D341Med (cell line): ENCODE measurements around the gene MPV17L.
"Not testable (repeated sequence)": the region's sequence is repeated elsewhere in the genome, so short reads cannot be mapped to it uniquely, and the experiment has no call there.

Experiments
- DNase-seq: peaks from one replicate; pipeline ENCODE4 v3.0.0; 2012; ENCODE audit warnings: low spot score

The MPV17L gene

GRCh38 chr16:15409476-15409875 is 13.9 kb downstream of the MPV17L start:
- not testable (repeated sequence) for DNase-seq

GRCh38 chr16:15415511-15415985 is 20.0 kb downstream of the MPV17L start:
- DNase-seq, result no peak

- no peak for DNase-seq
These were observed 21.6 kb downstream of the MPV17L start for GRCh38 chr16:15417197-15417596.

DNA sequence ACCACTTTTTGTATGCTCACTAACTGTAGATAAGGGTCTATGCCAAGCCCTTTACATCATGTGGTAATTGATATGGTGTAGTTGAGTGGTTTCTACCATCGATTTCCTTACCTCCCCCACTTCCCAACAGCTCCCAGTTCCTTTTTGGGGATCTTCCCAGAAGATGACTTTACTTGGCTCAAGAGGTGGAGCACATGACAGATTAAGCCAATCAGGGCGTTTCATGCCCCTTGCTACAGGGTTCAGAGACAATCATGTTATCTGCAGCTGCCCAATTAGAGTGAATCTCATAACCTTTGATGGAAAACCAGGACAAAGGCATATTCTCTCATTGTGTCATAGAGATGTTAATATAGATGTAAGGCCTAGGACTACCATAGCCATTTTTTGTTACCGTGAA is 22.7 kb downstream of the MPV17L start:
- DNase-seq, result no peak

GRCh38 chr16:15421696-15422095 is 26.1 kb downstream of the MPV17L start:
- not testable (repeated sequence) for DNase-seq

DNA sequence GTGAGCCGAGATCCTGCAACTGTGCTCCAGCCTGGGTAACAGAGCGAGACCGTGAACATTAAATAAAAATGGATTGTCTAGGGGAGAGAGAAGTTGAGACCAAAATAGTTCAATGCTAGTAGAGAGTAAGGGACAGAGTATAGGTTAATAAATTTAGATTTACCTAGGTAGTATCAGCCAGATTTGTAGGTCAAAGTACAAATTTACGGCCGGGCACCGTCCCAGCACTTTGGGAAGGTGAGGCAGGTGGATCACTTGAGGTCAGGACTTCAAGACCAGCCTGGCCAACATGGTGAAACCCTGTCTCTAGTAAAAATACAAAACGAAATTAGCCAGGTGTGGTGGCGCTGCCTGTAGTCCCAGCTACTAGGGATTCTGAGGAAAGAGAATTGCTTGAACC is 26.7 kb downstream of the MPV17L start:
- no peak for DNase-seq

- no peak for DNase-seq
These were observed 30.3 kb downstream of the MPV17L start for GRCh38 chr16:15425861-15426260.

DNA sequence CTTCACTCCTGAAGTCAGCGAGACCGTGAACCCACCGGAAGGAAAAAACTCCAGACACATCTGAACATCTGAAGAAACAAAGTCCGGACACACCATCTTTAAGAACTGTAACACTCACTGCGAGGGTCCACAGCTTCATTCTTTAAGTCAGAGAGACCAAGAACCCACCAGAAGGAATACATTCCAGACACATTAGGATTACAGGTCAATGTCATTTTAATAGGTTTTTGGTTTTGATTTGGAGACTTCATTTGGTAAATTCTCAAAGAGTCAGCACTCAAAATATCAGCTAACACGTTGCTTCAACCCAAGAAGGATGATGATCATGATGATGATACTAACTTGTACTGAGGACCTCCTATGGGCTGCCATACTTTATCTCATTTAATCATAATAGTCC is 31.2 kb downstream of the MPV17L start:
- no peak for DNase-seq

GRCh38 chr16:15427648-15428239 is 32.2 kb downstream of the MPV17L start:
- peak; percentile 88 for DNase-seq

DNA sequence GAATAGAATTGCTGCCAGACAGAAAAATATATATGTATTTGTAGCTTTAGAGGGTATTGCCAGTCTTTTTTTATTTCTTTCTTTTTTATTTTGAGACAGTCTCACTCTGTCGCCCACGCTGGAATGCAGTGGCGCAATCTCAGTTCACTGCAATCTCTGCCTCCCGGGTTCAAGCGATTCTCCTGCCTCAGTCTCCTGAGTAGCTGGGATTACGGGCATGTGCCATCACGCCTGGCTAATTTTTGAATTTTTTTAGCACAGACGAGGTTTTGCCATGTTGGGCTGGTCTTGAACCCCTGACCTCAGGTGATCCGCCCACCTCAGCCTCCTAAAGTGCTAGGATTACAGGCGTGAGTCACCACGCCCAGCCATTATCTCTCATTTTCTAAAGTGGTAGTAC is 35.3 kb downstream of the MPV17L start:
- not testable (repeated sequence) for DNase-seq

DNA sequence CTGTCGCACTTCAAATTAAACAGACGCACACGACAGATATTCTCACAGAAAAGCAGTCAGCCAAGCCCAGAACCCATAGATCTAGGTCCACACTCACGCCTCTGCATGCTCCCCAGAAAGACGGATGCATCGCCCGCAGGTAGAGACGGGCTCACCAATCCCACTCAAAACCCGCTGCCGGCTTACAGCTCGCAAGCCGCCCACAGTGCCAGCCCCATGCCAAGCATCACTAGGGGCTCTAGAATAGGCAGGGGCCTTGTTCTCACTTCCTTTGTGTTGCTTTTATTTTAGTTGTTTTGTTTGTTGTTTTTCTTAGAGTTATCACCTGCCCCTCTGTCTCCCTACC is 38.5 kb downstream of the MPV17L start:
- no peak for DNase-seq

GRCh38 chr16:15434425-15435215 is 39.1 kb downstream of the MPV17L start, which contains the start of gene BMERB1:
Gene BMERB1, plus strand, starts transcription at chr16:15434588. Its CDS starts 66 bp downstream, at chr16:15434654.
- peak; percentile 90 for DNase-seq

GRCh38 chr16:15435216-15435864 is 39.8 kb downstream of the MPV17L start:
- DNase-seq, result peak; percentile 29

DNA sequence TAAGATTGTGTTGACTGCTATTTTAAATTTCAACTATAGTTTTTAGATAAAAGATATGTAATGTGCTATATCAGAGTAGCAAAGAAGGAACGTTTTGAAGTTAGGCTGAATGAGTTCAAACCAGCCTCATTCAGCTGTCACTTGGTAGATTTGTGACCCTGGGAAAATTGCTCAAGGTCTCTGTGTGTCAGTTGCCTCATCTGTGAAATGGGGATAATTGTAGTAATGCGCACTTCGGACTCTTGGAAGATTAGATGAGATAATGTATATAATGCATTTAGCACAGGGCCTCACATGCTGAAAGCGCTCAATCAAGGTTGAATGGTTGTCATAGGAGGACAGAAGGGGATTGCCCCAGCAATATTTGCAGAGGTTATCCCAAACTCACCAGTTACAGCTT is 43.5 kb downstream of the MPV17L start:
- DNase-seq, result no peak

DNA sequence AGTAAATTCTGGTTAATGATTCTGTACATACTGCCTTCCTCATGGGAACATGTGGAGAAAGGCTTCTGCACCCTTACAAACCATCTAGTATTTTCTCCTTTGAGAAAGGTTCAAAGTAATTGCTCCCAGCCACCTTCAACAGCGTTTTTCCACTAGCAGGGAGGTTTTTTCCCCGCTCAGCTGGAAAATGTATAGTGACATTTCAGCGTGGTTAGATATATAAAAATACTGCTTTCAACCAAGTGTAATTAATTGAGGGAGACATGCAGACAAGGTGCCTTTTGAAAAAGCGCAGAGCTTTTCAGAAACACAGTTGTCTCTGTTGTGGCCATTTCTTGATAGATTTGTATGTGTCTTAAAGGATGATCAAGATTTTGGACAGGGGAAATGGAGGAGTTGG is 44.0 kb downstream of the MPV17L start:
- DNase-seq, result no peak

GRCh38 chr16:15440852-15441251 is 45.3 kb downstream of the MPV17L start:
- DNase-seq, result no peak

DNA sequence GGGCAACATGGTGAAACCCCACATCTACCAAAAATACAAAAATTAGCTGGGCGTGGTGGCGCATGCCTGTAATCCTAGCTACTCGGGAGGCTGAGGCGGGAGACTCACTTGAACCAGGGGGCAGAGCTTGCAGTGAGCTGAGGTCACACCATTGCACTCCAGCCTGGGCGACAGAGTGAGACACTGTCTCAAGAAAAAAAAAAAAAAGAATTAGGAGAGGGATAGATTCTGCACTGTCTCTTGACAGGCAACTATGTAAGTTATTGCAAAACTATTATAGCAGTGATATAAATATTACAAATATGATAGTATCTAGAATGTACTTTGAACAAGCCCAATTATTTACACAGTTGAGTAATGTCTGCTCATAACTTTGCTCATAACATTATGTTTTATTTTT is 46.6 kb downstream of the MPV17L start:
- not testable (repeated sequence) for DNase-seq

GRCh38 chr16:15443753-15444152 is 48.2 kb downstream of the MPV17L start:
- DNase-seq, result no peak

GRCh38 chr16:15444264-15444663 is 48.7 kb downstream of the MPV17L start:
- DNase-seq, result no peak

DNA sequence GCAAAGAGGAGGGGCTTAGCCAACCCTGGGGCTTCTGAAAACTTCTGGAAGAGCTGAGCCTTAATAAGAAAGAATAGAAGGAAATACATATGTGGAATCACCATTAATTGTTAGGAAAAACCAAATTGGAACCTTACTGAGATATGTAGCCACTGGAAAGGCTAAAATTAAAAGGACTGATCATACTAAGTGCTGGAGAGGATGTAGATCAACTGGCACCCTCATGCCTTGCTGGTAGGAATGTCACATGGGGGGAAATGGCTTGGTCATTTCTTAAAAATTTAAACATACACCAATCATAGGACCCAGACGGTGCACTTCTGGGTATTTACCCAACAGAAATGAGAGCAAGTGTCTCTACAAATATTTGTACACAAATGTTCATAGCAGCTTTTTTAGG is 49.9 kb downstream of the MPV17L start:
- no peak for DNase-seq

DNA sequence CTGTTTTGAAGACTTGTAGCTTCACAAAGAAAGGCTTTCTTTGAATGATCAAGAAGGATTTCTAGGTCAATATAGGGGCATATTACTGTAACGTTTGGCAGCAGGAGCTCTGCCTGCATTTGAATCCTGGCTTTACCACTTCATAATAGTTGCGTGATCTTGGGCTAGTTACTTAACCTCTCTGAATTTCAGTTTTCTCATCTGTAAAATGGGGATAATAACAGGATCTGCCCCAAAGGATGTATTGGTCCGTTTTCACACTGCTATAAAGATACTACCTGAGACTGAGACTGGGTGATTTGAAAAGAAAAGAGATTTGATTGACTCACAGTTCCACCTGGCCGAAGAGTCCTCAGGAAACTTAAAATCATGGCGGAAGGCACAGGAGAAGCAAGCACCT is 51.3 kb downstream of the MPV17L start:
- DNase-seq, result no peak

DNA sequence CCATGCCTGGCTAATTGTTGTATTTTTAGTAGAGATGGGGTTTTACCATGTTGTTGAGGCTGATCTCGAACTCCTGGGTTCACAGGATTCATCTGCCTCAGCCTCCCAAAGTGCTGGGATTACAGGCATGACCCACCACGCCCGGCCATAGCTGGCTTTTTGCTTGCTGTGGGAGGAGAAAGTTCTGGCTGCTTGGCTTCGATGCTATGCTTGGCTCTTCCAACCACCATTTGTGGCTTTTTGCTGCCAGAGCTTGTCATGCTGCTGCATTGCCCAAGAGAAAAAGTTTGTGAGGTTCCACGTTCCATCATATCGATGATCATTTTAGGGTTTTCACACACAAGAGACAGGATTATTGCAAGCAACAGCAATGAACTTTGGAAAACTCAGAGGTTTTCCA is 55.1 kb downstream of the MPV17L start:
- DNase-seq, result no peak

DNA sequence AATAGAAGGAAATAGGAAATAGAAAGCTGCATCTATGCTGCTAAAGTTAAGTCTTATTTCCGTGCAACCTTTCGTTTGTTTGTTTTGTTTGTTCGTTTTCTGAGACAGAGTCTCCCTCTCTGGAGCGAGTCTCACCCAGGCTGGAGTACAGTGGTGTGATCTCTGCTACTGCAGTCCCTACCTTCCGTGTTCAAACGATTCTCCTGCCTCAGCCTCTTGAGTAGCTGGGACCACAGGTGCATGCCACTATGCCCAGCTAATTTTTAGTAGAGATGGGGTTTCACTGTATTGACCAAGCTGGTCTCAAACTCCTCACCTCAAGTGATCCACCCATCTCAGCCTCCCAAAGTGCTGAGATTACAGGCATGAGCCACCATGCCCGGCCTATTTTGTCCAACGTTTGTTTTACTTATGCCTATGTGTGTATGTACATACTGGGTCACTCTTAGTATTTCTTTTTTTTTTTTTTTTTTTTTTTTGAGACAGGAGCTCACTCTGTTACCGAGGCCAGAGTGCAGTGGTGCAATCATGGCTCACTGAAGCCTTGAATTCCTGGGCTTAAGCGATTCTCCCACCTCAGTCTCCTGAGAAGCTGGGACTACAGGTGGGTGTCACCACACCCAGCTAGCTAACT is 55.7 kb downstream of the MPV17L start:
- no peak for DNase-seq
